NCI-H345 (cell line): ENCODE data around the gene AFAP1.

ENCODE experiments used
- DNase-seq: peaks from one replicate; lab custom pipeline; 2025; lab: John Stamatoyannopoulos, UW

The AFAP1 gene

DNA sequence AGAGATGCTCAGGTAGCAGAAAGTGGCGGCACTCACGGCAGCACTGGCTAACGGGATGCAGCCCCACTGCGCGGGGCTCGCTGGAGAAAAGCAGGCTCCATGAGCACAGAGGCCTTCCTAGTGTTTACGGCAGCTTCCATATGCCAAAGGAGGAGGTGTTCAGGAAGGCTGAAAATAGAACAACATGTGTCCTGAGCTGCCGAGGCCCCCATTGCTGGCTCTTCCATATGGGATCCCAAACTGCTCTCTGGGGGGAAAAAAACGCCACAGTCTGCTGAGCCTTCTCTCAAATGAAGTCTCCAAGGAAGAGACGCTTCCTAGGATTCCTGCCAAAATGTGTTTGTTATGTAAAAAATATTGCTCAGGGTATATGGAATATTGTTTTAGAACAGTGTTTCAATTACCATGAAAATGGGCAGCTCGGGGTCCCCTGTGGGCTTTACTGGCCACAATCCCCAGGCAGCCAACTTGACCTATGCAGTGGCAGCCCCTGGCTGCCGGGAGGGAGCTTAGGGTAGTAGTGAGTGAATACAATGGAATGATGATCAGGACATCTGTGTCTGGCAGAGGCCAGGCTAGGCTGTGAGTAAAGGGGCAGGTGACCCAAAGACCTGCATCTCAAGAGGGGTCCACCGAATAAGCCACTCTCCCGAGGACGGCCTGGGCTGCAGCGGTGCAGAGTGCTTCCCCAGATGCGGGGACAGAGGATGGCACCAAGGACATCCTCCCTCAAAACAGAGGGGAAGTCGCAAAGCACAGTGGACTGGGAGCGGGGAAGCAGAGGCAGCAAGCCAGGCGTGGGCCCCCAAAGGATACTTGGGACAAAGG is 170.1 kb downstream of the AFAP1 start:
- DNase-seq, result no peak

GRCh38 chr4:7768736-7769135 is 170.9 kb downstream of the AFAP1 start:
- DNase-seq, result no peak

- DNase-seq, result no peak
Observed at GRCh38 chr4:7767966-7768365, 171.7 kb downstream of the AFAP1 start.

GRCh38 chr4:7767526-7767925 is 172.1 kb downstream of the AFAP1 start:
- DNase-seq, result no peak

GRCh38 chr4:7766661-7767345 is 172.9 kb downstream of the AFAP1 start:
- DNase-seq, result no peak

- DNase-seq, result no peak
Observed at GRCh38 chr4:7766086-7766485, 173.6 kb downstream of the AFAP1 start.

DNA sequence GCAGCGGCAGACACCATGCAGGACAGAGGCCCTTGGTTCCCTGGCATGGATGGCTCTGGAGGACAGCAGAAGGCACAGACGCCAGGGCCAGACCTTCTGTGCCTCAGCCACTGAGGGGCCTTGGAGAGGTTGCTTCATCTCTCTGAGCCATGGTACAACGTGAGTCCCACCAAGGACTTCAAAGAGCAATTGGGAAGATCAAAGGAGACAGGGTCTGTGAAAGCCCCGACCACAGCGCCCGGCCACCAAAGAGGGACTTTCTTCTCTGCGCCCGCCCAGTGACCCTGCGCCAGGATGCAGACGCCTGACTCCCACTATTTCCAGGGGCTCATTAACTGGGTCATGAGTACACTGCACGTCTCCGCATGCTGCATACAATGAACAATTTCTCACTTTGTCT is 174.0 kb downstream of the AFAP1 start:
- no peak for DNase-seq

GRCh38 chr4:7764466-7764865 is 175.2 kb downstream of the AFAP1 start:
- DNase-seq, result no peak

- DNase-seq, result no peak
Observed at GRCh38 chr4:7763788-7764187, 175.9 kb downstream of the AFAP1 start.

DNA sequence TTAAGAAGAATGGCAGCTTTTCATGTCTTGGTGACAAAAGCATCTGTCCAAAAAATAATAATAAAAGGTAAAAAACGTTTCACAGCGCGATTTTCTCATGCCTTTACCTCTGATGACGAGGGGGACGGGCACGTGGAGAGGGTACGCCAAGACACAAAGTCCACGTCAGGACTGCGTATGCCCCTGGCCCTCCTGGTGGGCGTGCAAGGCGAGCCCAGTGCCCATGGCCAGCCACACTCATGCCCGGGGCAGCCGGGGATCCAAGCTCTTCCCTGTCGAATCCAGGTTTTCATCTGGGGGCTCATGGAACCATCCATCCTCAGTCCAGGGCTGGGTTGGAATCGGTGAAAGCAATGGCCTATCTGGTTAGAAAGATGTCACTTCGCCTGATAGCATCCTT is 176.6 kb downstream of the AFAP1 start:
- no peak for DNase-seq

DNA sequence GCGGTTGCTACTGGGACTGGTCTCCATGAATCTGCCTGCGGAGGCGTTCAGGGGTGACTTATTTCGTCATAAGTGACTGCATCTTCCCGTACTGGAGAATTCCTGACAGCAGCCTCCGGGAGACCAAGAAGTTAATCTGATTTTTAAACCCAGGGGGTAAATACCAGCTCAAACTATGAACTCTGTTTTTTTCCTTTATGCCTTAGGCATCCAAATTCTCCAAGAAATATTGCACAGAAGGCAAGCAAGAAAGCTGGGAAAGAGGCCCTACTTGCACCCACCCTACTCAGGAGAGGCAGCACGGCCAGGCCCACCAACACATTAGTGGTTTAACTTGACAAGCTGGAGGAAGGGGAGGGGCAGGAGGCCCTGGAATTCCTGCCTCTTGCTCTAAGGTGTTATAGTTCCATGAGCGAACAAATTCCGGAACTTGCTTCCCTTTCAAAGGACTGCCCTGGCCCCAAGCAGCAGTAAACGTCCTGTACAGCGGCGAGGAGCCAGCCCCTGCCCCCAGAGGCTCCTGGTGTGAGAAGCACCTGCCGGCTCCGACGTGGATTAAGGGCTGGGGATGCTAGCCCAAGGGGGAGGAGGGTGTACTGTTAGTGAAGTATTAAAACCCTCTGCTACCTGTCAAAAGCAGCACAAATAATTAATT is 177.2 kb downstream of the AFAP1 start:
- DNase-seq, result no peak

- DNase-seq, result no peak
Observed at GRCh38 chr4:7761720-7762119, 177.9 kb downstream of the AFAP1 start.

- no peak for DNase-seq
Observed at GRCh38 chr4:7761312-7761711, 178.3 kb downstream of the AFAP1 start.

- DNase-seq, result no peak
Observed at GRCh38 chr4:7760706-7761105, 179.0 kb downstream of the AFAP1 start.

DNA sequence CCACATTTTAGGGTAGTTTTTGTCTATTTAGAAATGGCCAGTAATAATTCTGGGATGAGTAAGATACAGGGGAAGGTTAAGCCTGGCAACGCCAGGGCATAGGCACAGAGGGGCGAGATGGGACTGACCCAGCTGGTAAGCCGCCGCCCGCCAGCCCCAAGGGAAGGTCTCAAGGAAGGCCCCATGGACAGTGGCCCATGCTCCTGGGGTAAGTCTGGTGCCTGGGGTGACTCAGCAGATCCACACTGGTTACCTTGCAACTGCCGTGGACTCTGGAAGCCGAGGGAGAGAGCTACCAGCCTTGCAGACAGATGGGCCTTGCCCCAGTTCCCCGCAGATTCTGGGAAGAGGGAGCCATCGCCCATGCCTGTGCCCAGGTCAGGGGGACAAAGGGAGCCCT is 179.4 kb downstream of the AFAP1 start:
- no peak for DNase-seq

- DNase-seq, result no peak
Observed at GRCh38 chr4:7759635-7760034, 180.0 kb downstream of the AFAP1 start.

GRCh38 chr4:7759216-7759615 is 180.4 kb downstream of the AFAP1 start:
- no peak for DNase-seq

DNA sequence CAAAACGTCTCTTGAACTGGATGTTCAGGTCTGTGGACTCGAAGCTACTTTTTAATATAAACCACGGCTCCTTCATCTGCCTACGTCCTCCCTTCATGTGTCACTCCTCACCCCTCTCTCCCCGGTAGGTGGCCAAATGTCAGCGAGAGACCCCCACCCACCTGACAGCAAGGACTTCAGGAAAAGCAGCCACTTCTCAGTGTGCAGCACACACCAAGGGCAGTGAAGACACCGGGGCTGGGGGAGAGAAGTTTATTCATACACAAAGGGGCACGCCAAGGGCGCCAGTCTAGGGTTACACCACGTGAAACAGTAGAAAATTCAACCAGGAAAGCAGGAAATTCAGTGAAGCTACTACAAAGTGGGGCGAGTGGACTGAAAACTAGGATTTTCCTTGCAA is 181.2 kb downstream of the AFAP1 start:
- DNase-seq, result no peak

- DNase-seq, result no peak
Observed at GRCh38 chr4:7757501-7758471, 181.9 kb downstream of the AFAP1 start.

DNA sequence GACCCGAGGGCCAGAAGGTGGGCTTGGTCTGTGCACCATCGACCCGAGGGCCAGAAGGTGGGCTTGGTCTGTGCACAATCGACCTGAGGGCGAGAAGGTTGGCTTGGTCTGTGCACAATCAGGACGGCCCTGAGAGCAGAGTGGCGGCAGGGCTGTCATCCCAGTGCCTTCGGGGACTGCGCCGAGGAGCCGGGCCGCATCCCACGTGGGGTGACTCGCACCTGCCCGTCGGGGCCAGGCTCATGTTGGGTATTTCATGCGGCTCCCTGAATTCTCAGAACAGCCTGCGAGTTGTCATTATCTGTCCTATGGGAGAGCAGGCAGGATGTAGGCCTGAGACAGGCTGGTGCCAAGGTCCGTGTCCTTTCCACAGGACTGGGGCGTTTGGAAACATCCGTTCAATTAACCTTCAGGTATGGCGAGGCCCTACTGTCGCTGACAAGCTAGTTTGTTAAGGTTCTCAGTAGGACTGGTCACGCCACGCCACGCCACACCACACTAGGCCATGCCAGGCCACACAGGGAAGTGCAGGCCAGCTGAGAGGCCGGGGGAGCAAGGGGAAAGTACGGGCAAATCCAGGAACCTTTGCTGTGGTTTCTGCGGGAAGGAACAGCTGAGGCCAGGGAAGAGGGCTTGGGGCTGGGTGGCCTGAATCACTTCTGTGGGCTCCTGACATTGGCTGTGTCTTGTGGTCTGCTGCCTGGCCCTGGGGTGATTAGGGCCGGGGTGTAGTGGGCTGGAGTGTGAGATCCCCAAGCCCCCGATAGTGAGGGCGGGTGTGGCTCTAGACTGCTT is 182.9 kb downstream of the AFAP1 start:
- no peak for DNase-seq

- no peak for DNase-seq
Observed at GRCh38 chr4:7756071-7756470, 183.6 kb downstream of the AFAP1 start.
